Testis (tissue), 2 donors: ENCODE results near the gene RASSF1.
A peak's percentile ranks its signal among the peaks of the same experiment; 100 is the strongest.

ENCODE experiments used
- POLR2A ChIP-seq: fragments of 450-650 bp; IDR thresholded peaks from one replicate; pipeline ENCODE4 v1.6.1; 2017; ENCODE audit warnings: antibody characterized with exemption, mild to moderate bottlenecking, moderate library complexity
- TF ChIP-seq, protein P1 (sequence below), 3 experiments: fragments of 450-650 bp in 2 of 3; fragments of 200-600 bp in 1 of 3; sonication (generic) in 1 of 3; IDR thresholded peaks; one replicate each; pipeline ENCODE4 v1.5.1; 2016 to 2019; ENCODE audit warnings: antibody characterized with exemption in 3 of 3, mild to moderate bottlenecking in 2 of 3, moderate library complexity in 1 of 3

DNA sequence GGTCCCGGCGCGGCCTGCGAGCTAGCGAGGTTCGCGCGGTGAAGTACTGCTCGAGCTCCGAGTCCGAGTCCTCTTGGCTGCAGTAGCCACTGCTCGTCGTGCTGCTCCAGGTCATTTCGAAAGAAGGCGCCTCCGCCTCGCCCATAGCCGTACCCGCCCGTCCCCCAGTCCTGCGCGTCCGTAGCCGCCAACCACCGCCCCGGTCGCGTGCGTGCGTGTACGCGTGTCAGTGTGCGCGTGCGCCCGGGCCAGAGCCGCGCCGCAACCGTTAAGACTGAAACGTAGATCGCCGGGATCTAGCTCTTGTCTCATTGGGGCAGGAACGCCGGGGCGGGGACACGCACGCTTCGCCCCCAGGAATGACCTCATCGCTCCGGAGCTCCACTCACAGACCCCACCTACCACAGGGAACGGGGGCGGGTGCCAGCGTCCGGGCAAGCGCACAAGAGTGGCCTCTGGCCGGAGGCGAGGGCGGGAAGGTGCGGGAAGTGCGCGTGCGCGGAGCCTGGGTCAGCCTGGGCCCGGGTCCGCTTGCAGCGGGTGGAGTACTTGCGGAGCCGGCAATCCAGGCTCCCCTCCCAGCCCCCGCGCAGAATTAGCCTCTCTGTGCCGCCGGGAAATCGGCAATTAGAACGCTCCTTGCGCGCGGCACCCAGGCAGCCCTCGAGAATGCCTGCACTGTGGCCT is 3.3 kb downstream of the RASSF1 start:
- TF ChIP-seq, protein P1, sequence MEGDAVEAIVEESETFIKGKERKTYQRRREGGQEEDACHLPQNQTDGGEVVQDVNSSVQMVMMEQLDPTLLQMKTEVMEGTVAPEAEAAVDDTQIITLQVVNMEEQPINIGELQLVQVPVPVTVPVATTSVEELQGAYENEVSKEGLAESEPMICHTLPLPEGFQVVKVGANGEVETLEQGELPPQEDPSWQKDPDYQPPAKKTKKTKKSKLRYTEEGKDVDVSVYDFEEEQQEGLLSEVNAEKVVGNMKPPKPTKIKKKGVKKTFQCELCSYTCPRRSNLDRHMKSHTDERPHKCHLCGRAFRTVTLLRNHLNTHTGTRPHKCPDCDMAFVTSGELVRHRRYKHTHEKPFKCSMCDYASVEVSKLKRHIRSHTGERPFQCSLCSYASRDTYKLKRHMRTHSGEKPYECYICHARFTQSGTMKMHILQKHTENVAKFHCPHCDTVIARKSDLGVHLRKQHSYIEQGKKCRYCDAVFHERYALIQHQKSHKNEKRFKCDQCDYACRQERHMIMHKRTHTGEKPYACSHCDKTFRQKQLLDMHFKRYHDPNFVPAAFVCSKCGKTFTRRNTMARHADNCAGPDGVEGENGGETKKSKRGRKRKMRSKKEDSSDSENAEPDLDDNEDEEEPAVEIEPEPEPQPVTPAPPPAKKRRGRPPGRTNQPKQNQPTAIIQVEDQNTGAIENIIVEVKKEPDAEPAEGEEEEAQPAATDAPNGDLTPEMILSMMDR (IDR thresholded peaks at IDR 0.05): no peak
- TF ChIP-seq POLR2A: peak; percentile 21
